SW 1271 (cell line): Measurements from ENCODE around the gene BRIP1.
"Not testable (repeated sequence)": the region's sequence is repeated elsewhere in the genome, so short reads cannot be mapped to it uniquely, and the experiment has no call there.

Source experiments
- DNase-seq, 2 experiments: peaks; one replicate each; lab custom pipeline; 2025; lab: John Stamatoyannopoulos, UW

The BRIP1 gene

GRCh38 chr17:61862975-61863800 is at the start of gene BRIP1:
Gene BRIP1, minus strand, starts transcription at chr17:61863528. Its CDS starts 1,989 bp downstream, at chr17:61861539.
- DNase-seq = peak; percentile 92 to 94

DNA sequence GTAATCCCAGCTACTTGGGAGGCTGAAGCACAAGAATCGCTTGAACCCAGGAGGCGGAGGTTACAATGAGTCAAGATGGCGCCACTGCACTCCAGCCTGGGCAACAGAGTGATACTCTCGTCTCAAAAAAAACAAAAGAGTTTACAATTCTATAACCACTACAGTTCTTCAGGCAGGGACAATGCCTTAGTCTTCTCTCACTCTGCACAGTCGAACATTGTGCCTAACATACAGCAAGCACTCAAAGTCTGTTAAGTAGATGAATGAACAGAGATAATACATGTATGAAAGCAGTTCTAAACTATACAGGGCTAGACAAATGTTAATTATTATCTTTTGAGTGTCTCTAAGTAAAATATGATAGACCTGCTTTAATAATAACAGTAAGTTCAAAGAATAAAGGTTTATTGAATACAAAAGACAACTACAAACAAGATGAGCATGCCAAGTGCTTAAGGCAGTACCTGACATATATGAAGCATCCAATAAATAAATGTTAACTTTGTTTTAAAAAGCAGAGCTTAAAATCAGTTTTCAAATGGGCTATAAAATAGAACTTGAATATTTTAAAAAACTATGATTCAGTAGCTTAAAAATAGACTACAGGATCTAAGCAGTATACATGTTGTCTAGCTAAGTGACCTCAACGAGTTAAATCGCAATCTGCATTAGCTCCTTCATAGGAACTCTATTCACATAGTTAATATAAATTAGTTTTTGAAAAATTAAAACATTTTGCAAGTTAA is 45.1 kb upstream of the BRIP1 start:
- DNase-seq = no peak

GRCh38 chr17:61907361-61907760 is 44.0 kb upstream of the BRIP1 start:
- DNase-seq = no peak

- DNase-seq = no peak
These were observed 40.9 kb upstream of the BRIP1 start for GRCh38 chr17:61904094-61904710.

GRCh38 chr17:61903251-61903650 is 39.9 kb upstream of the BRIP1 start:
- DNase-seq = no peak

DNA sequence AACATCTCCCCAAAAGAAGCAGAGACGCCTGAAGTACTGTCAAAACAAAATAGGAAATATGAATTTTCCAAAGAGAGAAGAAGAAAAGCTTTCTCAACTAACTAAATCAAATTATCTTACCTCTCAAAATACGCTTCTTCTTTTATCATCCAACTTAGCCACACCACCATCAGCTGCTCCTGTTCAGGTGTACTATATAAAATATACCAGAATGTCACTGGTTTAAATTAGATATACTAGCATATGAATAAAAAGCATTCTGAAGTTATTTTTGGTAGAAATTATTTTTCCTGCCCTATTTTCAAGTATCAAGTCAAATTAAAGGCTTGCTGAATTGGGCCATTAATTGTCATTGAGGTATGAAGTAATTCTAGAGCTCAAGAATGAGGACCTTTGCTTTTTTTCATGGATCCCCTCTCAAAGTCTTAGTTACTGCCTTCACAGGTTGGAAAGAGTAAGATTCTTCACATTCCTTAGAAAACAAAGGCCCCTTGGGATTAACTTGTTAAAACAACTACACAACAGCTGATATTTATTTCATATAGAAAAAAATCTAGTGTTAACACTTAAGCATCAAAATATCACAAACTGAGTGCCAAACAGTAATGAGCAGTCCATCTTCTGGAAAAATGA is 34.3 kb upstream of the BRIP1 start:
- no peak for DNase-seq

- no peak for DNase-seq
These were observed 32.1 kb upstream of the BRIP1 start for GRCh38 chr17:61895391-61895790.

GRCh38 chr17:61894310-61894709 is 31.0 kb upstream of the BRIP1 start:
- not testable (repeated sequence) for DNase-seq

- DNase-seq = not testable (repeated sequence)
These were observed 24.4 kb upstream of the BRIP1 start for GRCh38 chr17:61887733-61888132.

DNA sequence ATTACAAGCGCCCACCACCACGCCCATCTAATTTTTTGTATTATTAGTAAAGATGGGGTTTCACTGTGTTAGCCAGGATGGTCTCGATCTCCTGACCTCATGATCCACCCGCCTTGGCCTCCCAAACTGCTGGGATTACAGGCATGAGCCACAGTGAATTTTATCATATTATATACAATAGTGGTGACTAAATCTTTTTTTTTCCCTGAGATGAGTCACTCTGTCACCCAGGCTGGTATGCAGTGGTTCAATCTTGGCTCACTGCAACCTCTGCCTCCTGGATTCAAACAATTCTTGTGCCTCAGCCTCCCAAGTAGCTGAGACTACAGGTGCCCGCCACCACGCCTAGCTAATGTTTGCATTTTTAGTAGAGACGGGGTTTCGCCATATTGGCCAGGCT is 22.5 kb upstream of the BRIP1 start:
- not testable (repeated sequence) for DNase-seq

DNA sequence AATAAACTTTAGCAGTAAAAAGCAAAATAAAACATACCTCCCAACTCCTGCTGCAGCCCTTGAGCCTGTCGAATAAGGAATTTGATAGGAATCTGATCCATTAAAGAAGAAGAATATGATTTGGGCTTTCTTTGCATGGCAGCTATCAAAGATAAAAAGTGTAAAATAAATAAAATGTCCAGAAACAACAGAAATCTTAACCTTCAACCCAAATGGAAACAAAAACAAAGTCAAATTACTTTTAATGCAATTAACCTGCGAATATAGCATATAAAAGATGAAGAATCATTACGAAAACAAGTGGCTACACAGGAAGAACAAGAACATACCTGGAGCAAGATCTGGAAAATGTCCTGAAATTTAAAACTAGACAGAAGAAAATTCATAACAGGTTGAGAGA is 21.5 kb upstream of the BRIP1 start:
- DNase-seq = no peak

- DNase-seq = no peak
These were observed 17.3 kb upstream of the BRIP1 start for GRCh38 chr17:61880589-61881102.

DNA sequence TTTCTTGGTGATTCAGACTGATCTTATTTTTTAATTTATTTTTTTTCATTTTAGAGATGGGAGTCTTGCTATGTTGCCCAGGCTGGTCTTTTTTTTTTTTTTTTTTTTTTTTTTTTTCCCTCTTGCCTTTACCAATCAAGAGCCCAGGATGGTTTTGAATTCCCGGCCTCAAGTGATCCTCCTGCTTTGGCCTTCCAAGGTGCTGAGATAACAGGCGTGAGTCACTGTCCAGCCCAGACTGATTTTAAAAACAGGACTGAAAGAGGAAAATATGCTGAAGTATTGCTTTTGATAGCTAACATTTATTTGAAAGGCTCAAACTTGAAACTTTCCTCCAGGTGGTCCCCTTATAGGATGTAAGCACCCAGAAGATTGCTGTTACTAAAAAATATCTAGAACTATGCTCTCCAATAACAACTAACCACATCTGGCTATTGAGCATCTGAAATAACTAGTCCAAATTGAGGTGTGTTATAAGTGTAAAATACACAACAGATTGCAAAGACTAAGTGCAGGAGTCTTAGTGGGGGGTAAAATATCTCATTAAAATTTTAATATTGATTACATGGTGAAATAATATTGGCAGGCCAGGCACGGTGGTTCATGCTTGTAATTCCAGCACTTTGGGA is 15.8 kb upstream of the BRIP1 start:
- DNase-seq = no peak

- DNase-seq = no peak
These were observed 15.2 kb upstream of the BRIP1 start for GRCh38 chr17:61878520-61878919.

DNA sequence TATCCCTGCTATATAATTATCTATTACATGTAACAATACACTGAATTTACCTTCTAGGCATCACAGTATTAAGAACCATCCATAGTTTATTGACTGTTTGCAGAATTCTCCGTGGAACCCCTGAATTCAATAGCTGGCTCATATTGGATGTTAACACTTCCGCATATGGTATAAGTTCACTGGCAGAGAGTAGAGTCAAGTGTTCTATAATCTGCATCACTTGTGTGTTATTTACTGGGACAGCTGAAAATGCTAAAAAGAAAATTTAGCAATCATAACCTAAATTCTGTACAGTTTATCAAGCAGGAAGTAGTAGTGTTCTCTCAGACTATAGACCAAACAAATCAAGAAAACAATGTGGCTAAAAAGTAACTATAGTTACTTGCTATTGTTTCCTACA is 14.5 kb upstream of the BRIP1 start:
- no peak for DNase-seq

DNA sequence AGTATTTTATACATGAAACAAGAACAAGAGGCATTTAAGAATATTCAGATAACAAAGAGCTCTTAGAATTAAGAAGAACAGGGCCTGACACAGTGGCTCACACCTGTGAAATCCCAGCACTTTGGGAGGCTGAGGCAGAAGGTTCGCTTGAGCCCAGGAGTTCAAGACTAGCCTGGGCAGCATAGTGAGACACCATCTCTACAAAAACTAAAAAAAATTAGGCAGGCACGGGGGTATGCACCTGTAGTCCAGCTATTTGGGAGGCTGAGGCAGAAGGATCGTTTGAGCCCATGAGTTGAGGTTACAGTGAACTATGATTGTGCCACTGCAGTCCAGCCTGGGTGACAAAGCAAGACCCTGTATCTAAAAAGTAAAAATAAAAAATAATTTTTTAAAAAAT is 12.5 kb upstream of the BRIP1 start:
- no peak for DNase-seq

- DNase-seq = no peak
These were observed 12.0 kb upstream of the BRIP1 start for GRCh38 chr17:61875285-61875684.

DNA sequence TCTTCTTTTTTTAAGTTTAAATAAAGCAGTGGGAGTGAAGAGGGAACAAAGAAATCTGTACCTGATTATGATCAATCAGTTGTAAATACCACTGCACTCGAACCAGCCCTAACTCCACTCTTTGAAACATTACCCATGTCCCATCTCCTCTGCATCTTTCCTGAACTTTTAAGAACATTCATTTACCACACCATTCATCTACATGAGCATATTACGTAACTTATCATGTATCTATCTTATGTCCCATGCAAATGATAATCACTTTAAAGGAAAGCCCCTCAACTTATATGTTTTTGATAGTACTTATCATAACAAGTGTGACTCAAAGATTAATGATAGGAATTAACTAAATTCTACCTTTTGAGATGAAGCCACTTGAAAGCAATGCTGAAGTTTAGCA is 10.7 kb upstream of the BRIP1 start:
- no peak for DNase-seq

DNA sequence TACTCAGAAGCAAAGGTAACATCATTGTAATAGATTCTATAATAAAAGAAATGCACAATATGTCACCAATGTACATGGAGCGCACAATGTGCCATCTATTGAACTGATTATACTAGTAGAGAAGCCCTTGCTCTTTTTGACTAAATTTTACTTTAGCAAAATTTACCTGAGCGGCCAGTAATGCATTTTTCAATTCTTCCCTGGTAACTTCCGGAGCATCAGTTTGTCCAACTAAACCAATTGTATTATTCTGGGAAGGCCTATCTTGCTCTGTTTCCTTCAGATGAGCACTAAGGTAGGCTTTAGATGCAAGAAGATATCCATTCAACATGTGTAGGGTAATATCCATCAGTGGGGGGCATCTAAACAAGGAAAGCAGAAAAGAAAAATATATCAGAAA is 8.8 kb upstream of the BRIP1 start:
- DNase-seq = no peak

- no peak for DNase-seq
These were observed 5.8 kb upstream of the BRIP1 start for GRCh38 chr17:61869138-61869537.

GRCh38 chr17:61868074-61868473 is 4.7 kb upstream of the BRIP1 start:
- DNase-seq = no peak

DNA sequence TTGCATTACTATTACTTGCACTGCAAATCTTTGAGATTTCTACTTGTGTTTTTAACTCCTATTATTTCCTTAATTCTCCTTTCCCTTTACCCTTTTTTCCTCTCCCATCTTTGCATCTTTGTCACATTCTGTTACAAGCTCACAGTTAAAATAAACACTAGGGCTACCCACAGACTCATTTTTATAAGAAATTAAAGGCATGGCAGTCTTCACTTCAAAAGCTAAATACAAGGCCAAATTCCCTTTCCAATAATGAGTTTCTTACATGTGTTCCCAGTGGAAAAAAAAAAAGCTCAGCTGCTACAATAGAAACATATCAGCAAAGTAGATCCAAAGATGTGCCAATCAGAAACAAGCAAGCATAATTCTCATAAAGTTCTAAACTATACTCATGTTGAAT is 3.7 kb upstream of the BRIP1 start:
- DNase-seq = no peak
